RKO (cell line): ENCODE measurements around the gene BRD1.
"Not testable (repeated sequence)": the region's sequence is repeated elsewhere in the genome, so short reads cannot be mapped to it uniquely, and the experiment has no call there.

ENCODE experiments used
- DNase-seq: peaks from one replicate; pipeline ENCODE4 v3.0.0-alpha.2; 2016; ENCODE audit warnings: low spot score

The BRD1 gene

DNA sequence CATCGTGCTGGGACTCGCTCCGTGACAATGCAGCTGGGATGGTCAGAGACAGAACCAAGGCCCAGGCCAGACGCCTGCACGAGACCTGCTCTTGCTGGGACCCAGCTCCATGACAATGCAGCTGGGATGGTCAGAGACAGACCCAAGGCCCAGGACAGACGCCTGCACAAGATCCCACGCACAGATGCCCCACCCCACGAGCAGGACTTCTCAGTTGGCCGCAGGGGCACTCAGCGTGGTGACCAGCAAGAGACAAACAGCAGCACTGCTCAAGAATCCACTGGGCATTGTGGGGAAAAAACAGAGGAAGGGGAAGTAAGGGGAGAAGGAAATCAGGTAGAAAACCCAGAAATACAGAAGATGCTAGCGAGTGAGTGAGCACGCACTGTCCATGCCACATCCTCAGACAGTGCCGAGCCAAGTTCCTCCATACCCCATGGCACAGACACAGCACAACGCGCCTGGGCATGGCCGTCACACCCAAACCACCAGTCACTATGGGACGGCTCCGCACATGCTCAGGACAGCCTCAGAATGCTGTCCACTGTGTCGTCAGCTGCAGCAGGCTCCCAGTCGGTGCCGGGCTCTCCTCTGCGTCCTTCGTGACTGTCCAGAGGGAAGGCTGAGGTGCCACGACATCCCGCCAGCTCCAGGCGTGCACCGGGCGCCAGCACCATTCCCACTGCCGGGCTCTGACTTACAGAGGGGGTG, 44.5 kb downstream of the BRD1 start:
- DNase-seq: no peak

DNA sequence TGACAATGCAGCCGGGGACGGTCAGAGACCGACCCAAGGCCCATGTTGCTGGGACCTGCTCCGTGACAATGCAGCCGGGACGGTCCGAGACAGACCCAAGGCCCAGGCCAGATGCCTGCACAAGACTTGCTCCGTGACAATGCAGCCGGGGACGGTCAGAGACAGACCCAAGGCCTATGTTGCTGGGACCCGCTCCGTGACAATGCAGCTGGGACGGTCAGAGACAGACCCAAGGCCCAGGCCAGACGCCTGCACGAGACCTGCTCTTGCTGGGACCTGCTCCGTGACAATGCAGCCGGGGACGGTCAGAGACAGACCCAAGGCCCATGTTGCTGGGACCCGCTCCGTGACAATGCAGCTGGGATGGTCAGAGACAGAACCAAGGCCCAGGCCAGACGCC, 45.8 kb downstream of the BRD1 start:
- DNase-seq: not testable (repeated sequence)

DNA sequence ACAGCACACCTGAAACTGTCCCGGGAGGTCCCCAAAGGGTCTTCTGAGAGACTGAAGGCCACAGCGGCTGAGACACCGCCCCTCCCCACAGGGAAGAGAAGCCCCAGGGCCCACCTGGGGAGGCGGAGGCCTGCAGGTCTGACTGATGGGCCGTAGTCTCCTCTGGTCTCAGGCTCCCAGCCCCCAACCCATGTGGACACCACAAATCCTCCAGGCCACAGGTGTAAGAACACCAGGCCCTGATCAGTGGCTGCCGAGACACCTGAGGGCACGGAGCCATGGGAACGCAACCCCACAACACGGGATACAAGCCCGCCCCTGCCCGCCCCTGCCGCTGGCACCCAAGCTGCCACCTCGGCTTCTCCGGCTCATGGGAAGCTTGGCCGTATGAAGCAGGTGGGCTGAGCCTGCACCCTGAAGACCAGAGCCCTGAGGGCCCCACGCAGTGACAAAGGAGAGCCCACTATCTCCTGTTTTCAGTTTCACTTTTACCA, 46.3 kb downstream of the BRD1 start:
- DNase-seq: no peak

DNA sequence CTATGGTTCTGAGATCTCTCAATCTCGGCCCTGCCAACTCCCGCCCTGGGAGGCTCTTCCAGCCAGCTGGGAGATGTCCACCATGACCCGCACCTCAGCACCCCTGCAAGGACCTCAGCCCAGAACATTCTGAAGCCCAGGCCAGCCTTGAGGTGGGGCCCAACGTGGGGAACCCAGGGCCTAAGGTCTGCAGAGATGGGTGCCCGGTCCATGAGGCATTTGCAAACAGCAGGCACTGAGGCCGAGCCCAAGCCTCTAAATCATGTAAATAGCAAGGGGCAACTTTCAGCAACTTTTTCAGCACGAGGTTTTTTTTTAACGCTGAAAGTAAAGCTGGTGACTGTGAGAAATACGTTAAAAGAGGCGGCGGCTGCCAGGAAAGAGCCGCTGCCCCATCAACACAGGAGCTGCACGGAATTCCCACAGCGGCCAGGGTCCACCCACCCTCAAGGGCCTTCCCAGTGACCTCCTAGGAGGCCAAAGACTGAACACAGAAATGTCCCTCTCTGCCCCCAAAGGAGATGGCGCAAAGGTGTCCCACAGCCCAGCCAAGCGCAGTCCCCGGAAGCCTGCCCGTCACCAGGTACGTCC, 46.9 kb downstream of the BRD1 start:
- DNase-seq: no peak

DNA sequence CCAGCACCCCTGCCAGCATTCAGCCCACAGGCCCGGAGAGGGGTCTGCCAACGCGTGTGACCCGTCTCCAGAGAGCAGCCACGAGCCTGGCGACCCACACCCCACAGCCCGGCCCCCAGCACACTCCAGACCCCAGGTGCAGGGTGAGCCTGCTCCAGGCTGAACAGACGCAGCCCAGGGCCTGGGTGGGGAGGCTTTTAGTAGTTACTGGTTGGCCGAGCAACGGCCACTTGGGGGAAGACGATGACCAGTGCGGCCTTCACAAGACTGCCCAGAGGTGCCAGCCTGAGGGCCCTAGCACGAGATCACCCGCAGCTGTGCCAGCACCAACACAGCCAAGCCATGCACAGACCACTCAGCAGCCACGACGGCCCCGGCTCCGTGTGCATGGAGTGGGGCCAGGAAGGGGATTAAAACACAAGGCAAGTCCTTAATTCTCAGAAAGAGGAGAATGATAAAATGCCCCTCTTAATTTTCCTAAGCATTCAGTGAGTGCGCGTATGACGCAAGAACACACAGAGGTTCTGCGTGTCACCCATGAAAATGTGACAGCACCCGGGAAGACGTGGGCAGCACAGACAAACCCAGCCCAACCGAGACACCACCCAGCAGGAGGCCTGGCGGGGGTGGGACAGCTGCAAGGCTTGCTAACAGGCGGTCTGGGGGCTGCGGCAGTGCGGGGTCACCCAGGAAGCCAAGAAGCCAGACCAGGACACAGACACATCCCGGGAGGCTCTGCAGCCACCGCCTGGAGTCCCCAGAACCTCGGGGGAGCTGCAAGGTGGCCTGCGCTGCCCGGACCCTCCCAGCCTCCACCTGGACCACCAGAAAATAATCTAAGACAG, 47.6 kb downstream of the BRD1 start:
- no peak for DNase-seq

DNA sequence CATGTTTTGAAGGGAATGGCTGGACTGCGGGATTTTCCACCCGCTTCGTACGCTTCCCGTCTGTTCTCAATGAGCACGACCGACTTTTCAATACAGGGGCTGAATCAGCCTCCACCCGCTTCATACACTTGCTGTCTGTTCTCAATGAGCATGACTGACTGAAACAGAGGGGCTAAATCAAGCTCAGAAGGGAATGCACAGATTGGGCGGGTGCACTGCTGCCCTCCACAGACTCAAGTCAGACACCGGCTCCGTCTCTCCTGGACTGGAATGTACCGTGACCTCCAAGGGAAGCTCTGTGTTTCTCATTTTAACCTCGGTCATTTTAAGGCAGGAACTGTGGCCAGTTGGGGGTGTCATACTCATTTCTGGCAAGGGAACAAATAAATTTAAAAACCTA, 48.5 kb downstream of the BRD1 start:
- no peak for DNase-seq

DNA sequence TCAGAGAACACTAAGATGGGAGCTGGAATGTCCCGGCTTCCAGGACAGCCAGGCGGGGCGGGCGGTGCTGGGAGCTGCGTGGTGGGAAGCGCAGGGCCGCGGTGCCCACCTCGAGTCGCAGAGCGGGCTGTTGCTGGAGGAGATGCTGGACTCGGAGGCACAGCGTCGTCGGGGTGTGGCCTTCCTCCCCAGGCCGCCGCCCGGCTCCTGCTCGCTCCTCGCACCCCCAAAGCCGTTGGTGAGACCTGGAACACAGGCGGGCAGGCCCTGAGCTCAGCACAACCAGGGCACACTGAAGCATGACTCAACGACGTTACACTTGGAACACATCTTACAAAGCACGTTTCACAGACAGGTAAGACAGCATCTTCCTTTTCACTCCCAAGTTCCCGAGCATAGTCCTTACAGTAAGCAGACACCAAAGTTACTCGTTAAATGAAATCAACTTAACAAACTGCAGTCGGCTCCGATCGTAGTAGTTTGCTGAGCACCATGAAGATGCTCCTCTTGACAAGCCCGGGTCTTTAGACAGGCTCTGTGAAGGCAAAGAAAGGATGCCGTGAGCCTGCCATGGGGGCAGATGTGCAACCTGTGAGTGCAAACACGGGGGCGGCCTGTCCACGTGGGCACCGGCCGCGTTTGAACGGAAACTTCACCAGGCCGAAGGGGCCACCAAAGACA, 50.0 kb downstream of the BRD1 start:
- DNase-seq: no peak

DNA sequence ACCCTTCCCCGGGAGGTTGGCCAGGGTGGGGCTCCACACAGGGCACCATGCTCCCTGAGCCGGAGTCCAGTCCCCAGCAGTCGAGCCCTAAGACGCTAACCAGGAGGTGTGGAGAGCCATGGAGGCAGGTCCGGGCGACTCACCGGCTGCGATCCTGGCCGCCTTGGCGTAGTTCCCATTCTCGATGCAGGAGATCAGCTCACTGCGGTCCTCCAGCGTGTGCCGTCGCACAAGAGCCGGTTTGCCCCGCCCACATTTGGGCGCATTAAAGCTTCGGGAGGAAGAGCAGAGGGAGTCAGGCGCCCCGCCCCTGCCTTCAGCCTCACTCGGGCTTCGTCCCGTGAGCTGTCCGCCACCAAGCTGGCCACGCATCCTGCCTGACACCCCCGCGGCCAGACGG, 50.8 kb downstream of the BRD1 start:
- no peak for DNase-seq

DNA sequence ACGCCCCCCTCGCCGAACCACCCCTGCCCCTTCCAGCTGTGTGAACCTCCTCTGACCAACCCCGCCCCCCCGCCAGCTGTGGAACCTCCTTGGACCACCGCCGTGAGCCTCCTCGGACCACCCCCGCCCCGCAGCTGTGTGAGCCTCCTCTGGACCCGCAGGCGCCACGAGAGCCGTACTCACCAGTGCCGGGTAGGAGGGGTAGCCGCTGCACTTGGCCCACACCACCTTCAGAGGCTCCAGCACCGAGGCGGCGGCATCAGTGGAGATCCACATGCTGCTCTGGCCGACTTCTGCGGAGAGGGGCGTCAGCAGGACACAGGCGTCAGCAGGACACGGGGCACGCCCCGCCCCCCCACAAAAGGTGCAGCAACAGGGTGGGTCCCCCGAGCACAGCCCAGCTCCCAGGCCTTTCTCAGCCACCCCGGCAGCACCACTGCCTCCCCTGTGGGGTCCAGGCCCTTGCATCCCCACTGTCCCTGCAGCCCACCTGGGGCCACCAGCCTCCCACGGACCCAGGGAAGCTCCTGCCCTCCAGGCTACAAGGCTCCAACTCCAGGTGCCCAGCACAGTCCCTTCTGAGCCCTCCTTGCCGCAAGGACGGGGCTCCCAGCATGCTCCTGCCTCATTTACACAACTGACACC, 51.7 kb downstream of the BRD1 start:
- no peak for DNase-seq

DNA sequence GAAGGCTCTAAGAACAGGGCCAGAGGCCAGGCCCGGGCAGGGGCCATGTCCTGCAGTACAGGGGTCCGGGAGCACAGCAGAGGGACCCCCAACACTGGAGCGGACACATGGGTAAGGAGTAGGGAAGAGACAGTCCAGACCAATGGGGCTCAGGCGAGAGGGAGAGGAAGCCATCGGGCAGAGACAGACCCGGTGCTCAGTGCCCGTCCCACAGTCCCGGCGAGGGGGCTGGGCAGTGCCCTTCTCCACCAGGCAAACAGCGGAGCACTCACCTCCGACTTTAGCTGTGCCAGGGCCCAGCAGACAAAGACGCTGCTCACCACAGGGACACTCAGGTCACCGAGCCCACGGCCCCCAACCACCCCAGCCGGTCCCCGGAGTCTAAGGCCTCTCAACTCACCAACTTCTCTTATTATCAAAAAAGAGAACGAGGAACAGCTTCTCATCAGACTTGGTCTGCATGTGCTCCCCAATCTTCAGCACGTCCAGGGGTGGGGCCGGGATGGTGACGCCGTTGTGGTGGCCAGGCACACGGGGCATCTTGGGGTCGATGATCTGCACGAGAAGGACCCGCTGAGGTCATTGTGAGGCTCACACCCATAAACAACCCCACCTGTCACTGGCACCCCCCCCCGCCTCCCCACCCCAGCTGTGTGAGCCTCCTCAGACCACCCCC, 52.3 kb downstream of the BRD1 start:
- no peak for DNase-seq

DNA sequence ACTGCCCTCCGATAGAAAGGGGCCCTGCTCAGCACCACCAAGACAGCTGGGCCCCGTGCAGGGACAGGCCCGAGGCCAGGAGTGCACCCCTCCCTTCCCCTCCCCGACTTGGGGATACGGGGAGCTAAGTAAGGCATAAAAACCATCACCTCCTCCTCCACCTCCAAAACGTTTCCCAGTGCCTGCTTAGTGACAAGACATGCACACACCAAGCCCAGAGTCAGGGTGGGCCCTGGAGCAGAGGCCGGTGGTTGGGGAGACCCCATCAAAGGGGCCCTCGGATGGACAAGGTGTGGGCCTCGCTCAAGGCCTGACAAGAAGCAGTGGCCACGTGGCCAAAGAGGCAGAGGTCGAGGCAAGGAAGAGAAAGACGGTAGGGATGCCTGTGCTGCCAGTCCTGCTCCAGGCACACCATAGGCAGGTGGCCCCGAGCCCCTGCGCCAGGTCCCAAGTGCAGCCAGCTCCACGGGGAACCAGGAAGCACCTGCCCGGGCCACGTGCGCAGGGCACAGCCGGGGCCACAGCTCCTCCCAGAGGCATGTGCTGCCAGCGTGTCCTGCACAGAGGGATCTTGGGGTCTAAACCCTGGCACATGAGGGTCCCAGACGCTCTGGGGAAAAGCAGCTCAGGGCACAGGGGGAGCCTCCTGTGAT, 53.0 kb downstream of the BRD1 start:
- no peak for DNase-seq

DNA sequence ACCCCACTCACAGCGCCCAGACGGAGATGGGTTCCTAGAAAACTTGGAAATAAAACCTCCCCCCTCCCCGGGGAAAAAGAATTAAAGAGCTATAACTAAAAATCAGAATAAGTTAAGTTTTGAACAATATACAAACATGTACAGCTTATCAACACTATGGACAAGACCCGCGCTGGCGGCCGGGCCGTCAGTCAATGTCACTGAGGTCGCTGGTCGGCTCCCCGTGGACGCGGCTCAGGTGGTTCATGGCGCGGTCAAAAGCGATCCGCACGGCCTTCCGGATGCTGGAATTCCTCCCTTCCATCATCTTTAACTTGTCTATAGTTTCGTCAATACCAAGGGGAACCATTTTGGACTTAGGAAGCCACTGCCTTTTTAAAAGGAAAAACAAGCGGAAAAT, 53.6 kb downstream of the BRD1 start:
- DNase-seq: no peak

DNA sequence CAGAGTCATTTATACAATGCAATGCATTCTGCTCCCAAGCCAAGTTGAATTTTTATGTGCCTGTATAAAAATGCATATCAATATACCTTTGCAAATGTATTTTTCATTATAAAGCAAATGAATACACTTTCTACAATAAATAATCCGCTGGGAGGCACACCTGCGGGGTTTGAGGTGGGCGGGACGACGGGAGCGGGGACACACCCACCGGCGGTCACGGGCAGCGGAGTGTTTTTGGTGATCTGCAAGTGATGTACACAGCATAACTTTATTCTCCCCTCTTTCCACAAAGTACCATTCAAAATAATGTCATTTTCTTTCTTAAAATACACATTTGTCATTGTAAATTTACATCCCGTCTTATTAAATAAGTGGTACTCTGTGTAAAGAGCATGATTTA, 54.1 kb downstream of the BRD1 start:
- no peak for DNase-seq

DNA sequence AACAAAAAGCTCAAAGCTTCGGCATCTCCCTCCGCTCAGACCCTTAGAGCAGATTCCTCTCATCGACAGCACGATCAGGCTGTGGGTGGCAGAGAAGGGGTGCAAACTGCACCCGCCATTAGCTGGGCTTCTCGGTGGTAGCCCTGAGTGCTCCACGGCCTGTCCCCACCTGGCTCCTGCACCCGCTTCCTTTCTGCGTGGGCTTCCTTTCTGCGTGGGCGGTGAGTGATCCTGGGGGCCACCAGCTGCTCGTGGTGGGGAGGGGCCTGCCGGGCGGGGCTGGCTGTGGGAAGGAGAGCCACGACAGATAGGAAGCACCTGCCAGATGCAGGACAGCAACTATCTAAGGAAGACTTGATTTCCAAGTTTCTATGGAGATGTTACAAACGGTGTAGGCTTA, 55.0 kb downstream of the BRD1 start:
- DNase-seq: no peak

DNA sequence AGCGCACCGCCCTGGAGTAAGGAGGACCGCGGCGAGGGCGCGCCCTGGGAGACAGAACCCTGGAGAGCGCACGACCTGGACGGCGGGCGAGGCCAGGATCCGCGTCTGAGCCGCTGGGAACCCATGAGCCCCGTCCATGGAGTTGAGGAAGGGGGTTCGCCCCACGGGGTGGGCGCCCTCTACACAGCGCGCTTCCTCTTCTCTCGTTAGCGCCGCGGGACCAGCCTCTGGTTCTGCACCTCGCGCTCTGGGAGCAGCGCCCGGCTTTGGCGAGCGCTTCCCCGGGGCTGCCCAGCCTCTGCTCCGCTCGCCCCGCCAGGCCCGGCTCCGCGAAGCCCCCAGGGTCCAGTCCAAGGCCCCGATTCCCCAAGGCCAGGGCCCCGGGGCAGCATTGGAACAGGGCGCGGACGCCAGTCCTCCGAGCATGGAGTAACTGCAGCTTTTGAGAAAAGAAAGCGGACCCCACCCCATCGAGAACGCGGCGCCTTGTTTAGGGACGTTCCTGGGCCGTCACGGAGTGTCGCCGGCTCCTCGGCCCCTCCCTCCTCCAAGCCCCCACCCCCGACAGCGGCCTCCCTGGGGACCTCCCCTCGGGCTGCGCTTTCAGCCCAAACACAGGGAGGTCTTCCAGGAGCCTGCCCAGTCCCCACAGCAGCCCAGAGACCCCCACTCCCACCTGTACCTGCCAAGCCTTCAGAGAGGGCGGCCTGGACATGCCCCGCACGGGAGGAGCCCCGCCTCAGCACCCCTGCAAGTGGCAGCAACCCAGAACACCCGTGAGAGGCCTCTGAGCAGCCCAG, 56.2 kb downstream of the BRD1 start:
- DNase-seq: no peak

DNA sequence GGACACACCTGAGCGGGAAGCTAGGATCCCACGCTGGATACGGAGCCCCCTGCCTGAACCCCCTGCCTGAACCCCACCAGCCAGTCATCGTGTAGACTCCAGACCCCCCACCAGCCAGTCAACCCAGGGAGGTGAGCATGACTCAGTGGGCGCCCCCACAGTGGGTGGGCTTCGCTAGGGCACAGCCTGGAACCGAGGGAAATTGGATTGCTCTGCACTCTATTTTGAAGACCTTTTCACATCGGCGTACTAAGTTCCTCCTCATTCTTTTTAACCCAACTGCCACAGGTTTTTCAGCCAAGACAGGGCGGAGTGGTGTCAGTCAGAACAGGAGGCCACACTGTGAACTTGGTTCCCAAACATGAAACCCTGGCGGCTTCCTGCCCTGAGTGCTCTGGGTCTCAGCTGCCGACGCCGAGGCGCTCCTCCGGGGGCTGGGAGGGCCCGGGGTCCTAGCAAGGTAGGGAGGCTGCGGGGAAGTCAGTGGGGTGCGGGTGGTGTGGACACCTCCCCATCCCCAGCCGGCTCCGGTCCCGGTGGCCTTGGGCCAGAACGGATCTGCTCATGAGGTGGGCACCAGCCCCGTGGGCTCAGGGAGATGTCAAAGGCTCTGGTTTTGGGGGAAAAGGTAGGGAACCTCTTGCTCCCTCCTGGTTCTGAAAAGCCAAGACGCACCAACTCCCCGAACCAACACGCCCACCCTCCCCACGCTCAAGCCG, 57.0 kb downstream of the BRD1 start:
- DNase-seq: no peak

DNA sequence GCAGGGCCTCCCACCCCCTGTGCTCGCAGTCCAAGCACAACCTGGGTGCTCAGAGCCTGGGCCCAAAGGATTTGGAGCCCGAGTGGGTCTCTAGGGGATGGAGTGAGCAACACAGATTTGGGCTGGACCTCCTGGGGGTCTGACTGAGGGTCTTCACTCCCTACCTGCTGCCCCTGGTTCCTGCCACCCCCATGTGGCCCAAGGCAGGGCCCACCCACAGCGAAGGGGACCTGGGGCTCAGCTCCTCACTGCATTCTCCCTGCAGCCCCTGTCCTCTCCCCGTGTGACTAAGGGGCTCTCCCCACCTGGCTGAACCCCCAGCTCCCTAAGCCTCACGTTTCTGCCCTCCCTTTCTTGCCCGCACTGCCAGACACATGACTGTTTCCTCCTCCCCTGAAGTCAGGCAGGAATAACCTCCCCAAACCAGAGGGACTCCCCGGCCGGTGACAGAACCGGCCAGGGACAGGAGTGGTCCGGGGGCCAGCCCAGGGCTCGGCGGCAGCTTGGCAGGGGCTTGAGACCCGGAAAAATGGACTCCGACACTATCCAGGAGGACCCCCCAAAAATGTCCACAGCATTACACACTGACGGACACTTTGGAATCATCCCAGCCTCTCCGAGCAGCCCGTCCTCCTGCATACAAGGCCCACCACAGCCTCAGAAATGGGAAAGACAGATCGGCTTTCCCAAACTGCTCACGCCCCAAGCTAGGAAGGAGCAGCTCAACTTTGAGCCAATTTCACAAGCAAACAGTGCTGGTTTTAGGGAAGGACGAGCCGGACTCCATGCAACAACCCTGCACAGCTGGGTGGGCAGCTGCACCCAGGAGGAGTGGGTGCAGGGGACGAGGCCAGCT, 57.8 kb downstream of the BRD1 start:
- no peak for DNase-seq

DNA sequence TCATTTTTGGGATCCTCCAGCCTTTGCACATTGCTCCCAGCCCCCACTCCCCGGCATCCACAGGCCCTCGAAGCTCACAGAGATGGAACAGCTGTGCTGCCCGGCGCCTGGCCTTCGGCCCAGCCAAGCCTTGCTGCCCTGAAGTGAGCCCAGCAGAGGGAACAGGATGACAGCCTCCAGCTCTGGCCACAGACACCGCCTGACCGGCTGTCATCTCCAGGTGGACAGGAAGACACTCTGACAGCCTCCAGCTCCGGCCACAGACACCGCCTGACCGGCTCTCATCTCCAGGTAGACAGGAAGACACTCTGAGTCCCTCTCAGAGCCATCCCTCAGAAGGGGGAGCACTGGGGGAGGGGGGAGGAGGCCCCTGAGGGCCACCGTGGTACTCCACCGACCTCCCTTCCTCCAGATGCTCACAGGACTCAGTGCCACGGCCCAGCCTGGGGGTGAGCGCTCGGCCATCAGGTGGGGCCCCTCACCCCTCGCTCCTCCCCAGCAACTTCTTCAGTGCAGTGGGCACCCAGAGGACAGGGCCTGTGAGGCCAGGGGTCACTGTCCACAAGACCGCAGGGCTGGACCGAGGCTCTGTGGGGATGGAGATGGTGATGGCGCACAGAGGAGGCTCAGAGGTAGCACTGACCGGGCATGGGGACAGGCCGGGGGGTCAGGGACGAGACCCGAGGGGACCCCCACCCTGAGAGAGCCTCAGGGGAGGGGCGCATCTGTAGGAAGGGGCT, 58.6 kb downstream of the BRD1 start:
- DNase-seq: no peak
